GM12864 (cell line): Measurements from ENCODE around the gene FOSL2.

Experiments used
- DNase-seq: peaks from one replicate; pipeline ENCODE4 v3.0.0-alpha.2; 2011; ENCODE audit warnings: low read depth
- H3K4me3 ChIP-seq: 2 replicates; pipeline ENCODE4 v1.5.1; 2011; ENCODE audit warnings: mild to moderate bottlenecking, low read depth, low read length, control low read depth
- CTCF ChIP-seq: IDR thresholded peaks from 2 replicates; pipeline ENCODE4 v1.5.1; 2011; ENCODE audit warnings: low read depth, mild to moderate bottlenecking, moderate library complexity, low read length, control low read depth, inconsistent platforms; ENCODE audit errors: missing control alignments

Gene FOSL2

DNA sequence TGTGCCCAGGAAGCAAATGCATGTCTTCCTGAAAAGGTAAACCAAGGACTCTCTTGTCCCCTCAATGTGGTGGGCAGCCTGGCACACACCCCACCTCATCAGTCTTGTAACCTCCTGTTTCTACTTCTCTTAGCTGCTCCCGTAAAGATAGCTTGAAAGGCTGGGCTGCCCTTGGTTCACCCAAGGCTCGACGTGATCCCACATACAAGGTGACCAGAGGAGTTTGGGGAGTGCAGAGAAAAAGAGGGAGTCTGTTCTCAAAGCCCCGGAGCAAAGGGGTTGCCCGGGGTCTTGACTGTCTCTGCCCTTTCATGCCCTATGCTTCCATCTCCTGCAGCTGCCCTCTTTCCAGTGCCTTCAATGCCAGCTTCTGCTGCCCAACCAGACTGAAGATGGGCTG is 18.3 kb upstream of the FOSL2 start:
- H3K4me3 ChIP-seq = no peak overlapping the region
- TF ChIP-seq CTCF = no peak
- no peak for DNase-seq

DNA sequence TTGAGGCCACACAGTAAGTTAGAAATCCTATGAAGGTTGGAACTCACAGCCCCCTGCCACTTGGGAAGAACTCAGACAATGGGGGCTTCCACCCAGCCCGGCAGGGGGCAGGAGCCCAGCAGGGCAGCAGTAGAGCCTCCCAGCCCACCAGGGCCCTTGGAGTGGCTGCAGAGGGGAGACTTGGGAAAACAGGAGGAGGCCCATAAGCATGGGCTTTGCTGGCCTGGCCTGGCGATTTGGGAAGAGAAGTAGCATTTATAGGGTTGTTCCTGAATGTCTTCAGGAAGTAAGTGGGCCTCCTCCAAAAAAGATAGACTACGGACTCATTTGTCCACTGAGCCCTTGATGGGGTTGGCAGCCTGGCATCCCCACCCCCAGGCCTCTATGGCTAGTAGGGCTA is 17.4 kb upstream of the FOSL2 start:
- no peak for TF ChIP-seq CTCF
- no peak overlapping the region for H3K4me3 ChIP-seq
- DNase-seq = no peak

DNA sequence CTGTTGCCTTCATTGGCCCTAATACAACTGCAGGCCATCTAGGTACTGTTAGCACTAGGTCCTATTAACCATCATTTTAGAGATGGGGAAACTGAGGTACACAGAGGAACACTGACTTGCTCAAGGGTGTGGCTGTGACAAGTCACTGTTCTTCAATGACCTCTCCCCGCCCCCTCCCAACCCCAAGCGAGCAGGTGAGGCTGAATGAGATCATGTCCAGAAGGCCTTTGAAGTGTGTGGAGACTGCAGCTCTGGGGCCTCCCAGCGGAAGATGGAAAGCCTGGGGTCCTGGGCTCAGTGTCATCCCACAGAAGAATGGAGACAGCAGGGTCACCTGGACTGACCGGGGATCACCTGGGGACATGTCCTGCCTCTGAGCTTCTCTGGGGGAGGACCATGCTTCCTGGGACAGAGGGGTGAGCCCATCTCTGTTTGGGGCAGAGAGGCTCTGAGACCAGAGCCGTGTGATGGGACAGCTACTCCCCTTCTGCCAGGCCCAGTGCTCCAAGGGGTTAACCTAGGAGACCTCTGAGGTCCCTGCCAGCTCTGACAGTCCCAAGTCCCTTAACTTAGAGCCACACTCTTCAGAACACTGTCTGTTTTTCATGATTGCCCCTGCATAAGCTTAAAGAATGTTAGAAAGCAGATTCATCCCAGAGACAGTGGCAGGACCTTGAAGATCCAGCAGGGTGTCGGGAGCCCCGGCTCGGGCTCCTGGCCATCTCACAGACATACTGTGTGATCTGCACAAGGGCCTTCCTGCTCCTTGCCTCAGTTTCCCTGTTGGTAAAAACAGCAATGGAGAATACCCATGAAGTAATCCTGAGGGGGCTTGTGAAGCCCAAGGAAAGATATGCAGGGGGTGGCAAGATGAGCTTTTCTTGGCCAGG is 16.7 kb upstream of the FOSL2 start:
- DNase-seq = no peak
- H3K4me3 ChIP-seq = no peak overlapping the region
- TF ChIP-seq CTCF = no peak

DNA sequence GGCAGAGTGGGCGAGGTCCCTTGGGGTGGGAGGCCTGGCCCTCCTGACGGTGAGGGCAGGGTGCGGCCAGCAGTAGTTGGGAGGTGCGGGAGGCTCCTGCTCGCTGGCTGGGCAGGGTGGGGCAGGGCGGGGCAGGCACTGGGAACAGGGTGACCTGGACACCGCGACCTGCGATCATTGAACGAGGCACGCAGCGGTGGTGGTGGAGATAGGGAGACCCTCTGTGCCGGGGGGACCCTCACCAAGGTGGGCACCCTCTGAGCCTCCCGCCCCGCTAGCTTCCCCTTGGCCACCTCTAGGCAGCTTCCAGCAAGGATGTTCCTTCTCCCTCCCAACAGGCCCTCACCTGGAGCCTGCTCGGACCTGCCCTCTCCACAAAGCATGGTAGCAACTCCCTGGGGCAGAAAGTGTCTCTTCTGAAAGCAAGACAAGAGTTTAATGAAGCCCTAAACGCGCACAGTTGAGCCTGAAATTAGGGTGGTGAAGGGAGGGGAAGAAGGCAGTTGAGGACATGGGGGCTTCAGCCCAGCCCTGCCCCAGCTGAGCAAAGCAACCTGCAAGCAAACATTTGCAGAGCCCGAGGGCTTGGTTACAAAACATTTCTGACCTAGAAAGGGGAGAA is 15.4 kb upstream of the FOSL2 start:
- DNase-seq = no peak
- no peak for TF ChIP-seq CTCF
- H3K4me3 ChIP-seq = no peak overlapping the region

DNA sequence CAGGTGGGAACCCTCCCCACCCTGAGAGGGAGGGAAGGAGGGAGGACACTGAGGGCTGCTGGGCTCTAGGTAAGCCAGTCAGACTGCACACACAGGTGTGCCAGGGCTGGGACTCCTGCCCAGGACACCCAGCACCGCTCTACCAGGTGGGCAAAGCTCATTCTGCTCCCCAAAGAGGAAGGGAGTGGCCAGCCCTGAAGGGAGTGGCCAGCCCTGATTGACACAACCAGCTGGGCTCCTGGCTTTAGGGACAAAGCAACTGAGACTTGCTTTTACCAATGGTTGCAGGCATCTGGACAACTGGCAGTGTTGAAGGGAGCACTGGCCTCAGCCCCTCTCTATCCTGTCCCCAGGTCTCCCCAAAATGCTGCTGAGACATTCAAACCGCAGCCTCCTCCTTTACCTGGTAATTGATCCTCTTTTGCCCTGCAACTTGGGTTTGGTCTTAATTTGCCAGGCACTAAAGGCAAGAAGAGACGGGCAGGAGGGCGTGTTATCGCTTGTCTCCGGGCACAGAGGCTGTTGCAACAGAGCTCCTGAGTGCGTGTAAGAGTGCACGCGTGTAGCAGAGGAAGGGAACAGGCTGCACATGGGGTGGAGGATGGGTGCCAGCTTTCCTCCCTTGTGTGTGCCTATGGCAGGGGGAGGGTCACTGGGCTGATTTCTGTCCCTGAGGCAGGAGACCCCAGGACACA is 14.5 kb upstream of the FOSL2 start:
- DNase-seq = no peak
- H3K4me3 ChIP-seq = no peak overlapping the region
- TF ChIP-seq CTCF = no peak

GRCh38 chr2:28378679-28379584 is 13.7 kb upstream of the FOSL2 start:
- no peak for TF ChIP-seq CTCF
- no peak overlapping the region for H3K4me3 ChIP-seq
- DNase-seq = no peak
